Stimulated activated CD8-positive, alpha-beta memory T cell treated with anti-CD3 and anti-CD28 coated beads, Interleukin-12 subunit alpha, Interleukin-12 subunit beta, amount 100 ng/mL, for 1 hour (primary cell): ENCODE data around the gene CSNK1D.

Experiments
- DNase-seq: peaks from one replicate; pipeline ENCODE4 v3.0.0-alpha.2; 2020; ENCODE audit warnings: low read depth

Gene CSNK1D

GRCh38 chr17:82310877-82311276 lies 37.4 kb upstream of the CSNK1D start:
- no peak for DNase-seq

DNA sequence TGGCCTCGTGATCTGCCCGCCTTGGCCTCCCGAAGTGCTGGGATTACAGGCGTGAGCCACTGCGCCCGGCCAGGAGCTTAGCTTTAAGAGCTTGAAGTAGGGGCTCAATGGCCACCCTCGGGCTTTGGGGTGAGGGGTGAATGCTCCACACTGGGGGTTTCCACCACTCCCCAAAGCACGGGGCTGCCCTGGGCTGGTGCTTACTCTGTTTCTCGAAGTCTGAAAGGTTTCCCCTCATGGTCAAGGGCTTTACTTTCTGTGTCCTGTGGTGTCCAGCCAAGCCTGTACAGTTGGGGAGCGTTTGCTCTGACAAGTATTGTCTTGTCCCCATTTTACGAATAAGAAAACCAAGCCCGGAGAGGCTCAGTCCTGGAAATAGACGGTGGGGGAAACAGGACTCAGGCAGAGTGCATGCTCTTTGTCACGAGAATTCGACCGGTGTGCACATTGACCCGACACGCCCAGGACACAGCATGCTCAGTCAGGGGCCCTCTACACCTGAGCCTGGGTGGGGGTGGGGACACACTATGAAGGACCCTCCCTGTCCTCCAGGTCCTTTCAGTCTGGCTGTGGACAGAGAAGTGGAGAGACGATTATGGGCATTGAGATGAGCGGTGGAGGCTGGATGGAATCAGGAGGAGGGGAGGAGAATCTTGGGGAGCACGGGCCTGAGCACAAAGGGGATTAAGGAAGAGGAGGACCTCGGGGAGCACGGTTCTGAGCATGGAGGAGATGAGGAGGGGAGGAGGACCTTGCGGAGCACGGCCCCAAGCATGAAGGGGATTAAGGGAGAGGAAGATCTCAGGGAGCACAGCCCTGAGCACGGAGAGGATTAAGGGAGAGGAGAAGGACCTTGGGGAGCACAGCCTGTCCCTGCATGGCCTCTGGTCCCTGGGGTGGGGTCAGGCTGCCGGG lies 36.4 kb upstream of the CSNK1D start:
- no peak for DNase-seq

DNA sequence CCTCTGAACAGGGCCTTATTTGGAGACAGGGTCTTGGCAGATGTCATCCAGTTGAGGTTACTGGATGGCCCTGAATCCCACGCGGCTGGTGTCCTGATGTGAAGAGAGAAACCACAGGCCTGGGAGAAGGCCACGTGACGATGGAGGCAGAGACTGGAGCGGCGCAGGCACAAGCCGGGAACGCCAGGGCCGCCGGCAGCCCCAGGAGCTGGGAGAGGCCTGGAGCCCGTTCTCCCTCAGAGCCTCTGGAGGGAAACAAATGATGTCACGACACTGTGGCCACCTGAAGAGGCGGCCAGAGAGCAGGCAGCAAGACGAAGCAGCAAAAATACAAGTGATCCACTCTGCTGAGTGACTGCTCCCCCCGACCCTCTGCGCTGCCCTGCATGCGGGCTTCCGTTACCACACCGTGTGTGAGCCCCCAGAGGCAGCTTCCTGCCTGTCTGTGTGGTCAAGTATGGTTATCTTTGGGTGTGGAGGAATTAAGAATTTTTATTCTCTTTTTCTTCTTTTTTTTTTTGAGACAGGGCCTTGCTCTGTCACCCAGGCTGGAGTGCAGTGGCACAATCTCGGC lies 32.3 kb upstream of the CSNK1D start:
- DNase-seq, result no peak

DNA sequence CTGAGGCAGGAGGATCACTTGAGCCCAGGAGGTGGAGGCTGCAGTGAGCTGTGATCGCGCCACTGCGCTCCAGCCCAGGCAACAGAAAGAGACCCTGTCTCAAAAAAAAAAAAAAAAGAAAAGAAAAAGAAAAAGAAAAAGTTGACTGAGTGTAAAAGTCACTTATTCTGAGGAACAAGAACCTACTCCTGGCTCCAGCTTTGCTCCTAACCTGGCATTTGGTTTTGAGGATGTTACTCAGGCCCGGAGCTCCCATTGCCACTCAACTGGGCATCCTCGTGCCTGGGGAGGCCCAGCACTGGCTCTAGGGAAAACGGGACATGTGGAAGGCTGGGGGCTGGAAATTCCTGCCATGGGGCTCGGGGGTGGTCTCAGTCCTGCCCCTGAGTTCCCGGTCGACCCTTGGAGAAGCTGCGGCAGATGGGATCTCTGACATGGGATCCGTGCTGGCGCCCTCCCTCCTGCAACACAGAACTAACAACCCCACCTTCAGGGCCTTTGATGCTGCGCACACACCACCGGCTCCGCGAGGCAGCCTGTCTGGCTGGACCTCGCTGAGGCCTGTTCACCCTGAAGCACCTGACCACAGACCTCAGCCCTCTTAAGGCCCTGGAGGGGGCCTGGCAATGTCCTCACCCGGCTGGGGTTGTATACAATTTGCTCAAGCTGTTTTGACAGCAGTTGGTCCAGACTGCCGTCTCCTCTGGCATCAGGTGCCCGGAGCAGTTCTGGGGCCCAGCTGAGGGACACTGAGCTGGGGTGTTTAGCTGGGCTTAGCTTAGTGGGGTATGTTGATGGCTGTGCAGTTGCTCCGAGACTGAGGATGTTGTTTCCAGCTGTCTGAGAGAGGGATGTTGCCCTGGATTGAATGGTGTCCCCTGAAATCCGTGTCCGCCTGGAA lies 31.6 kb upstream of the CSNK1D start:
- no peak for DNase-seq

GRCh38 chr17:82303944-82304808 lies 30.7 kb upstream of the CSNK1D start:
- no peak for DNase-seq

DNA sequence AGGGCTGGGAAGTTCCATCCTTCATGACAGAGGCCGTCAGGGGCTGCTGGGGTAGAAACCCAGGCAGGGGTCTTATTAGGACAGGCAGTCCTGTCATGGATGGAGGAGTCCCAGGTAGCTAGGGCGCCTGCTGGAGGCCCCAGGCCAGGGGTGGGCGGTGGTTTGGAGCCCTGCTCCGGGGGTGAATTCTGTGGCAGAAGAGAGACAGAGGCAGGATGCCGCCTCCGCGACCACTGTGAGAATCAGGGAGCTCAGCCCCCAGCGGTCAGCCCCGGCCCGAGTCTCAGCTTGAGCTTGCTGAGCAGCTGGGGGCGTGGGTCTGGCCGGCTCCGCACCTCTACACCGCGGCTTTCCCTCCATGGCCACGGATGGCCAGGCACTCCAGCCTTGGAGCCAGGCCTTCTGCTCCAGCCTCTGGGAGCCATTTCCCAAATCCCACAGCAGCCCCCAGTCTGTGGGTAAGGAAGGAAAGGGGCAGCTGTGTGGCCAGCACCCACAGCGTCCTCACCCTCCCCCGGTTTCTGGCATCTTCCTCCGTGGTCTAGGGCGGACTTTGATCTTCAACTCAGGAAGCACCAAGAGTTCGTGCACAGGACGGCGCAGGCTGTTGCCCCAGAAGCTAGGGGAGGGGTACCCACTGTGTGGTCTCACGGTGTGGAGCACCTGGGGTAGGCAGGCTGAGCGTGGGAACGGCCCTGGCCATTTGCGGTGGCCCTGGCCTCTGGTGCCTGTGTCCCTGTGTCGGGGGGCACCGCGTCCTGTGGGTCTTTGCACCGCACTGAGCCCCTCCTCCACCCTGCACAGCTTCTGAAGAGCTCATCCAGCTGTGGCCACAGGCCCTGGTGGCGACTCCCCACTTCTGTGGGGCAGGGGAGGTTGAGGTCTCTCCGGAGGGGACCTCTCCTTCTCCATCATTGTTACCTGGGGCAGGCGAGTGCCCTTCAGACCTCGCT lies 29.8 kb upstream of the CSNK1D start:
- no peak for DNase-seq

DNA sequence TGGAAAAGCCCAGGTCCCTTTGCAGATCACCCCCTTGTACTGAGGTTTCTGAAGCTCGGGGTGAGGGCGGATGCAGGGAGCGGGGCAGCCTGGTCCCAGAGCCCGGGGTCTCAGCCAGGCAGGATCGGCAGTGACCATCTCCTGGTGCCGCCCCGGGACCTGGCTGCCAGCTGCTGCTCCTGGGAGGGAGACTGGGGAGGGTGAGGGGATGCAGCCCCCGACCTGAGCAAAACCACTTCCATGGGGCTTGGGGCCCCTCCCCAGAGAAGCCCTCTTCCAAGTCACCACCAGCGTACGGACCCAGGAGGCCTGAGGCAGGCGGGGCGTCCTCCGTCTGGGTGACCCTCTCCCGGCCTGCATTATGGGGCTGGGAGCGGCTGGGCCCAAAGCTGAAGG lies 29.1 kb upstream of the CSNK1D start:
- DNase-seq, result no peak

DNA sequence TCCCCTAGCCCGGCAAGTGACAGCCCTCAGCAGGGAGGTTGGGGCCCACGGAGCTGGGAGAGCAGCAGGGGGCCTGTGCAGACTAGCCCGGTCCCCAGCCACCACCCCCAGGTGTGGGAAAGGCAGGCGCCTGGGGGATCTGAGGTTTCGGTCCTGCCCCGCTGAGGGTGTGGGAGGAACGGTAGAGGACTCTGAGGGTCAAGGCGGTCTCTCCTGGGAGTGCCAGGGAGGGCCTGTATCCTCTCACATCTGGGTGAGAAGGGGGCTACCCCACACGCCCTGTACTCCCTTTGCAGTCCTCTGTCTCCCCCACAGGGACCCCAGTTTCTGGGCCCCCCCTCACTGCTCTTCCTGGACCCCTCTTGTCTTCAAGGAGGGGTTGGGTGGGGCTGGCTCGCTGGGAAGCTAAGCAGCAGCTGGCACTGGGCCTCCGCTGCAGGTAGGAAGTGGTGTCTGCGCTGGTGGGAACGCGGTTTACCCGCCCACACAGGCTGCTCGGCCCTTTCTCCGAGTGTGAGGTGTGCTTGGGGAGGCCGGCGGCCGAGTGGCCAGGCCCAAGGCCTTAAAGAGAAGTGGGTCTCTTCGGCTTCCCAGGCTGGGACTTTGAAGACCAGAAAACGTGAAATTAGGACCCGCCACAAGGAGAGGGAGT lies 28.5 kb upstream of the CSNK1D start:
- no peak for DNase-seq

DNA sequence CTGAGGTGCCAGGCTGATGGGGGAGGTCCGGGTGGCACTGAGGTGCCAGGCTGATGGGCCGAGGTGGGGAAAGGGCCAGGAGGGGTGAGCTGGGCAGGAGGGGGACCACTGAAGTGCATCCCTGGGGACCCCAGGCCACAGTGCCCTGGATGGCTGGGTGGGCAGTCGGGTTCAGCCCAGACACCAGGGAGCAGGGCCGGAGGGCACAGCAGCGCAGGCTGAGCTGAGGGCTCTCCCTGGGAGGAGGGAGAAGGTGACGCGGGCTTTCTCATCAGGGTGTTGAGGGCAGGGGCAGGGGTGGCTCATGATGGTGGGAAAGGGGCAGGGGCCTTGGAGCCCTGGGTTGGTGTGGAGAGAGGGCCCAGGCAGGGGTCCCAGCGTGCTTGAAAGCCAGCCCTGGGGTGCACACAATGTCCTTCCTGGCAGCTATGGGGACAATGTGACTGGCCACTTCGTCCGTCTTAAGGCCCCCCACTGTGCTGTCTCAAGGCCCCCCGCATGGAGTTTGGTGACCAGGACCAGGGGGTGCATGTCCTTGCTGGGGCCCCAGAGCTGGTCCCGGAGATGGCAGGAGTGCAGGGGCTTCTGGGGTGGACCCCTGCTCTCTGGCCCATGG lies 27.9 kb upstream of the CSNK1D start:
- DNase-seq, result no peak

GRCh38 chr17:82300707-82301270 lies 27.3 kb upstream of the CSNK1D start:
- no peak for DNase-seq

- DNase-seq, result no peak
These were observed 26.7 kb upstream of the CSNK1D start for GRCh38 chr17:82300228-82300627.

DNA sequence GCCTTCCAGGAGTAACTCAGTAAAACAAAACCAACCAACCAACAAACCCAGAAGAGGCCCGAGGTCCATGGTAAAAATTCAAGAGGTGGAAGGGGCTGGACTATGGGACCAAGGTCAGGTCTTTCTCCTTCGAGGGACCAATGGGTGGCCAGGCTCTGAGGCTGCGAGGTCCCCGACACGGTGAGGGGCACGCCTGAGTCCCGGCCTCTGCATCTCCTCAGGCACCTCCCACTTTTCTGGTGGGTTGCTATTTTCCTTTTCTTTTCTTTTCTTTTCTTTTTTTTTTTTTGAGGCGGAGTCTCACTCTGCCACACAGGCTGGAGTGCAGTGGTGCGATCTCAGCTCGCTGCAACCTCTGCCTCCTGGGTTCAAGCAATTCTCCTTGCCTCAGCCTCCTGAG lies 26.0 kb upstream of the CSNK1D start:
- DNase-seq, result no peak

- DNase-seq, result no peak
These were observed 25.3 kb upstream of the CSNK1D start for GRCh38 chr17:82298538-82299421.

- peak; percentile 95 for DNase-seq
These were observed 24.4 kb upstream of the CSNK1D start for GRCh38 chr17:82297714-82298537.

GRCh38 chr17:82297280-82297713 lies 23.8 kb upstream of the CSNK1D start:
- peak; percentile 84 for DNase-seq

- DNase-seq, result no peak
These were observed 23.2 kb upstream of the CSNK1D start for GRCh38 chr17:82296511-82297279.

- no peak for DNase-seq
These were observed 21.9 kb upstream of the CSNK1D start for GRCh38 chr17:82295472-82295814.
